CD4-positive, alpha-beta memory T cell (primary cell): ENCODE results near the gene PCDHGB1. TPM values are rescaled to one million over a fixed set of nuclear protein-coding genes. Genes with fewer than 3 reads are reported as not detected.

Source experiments
- CTCF ChIA-PET: fragments of 350-600 bp; sonication (Branson Sonifier 250); formaldehyde crosslinking; loops from one replicate; lab custom pipeline; 2021; ENCODE audit warnings: inconsistent platforms; ENCODE audit not compliant: partially characterized antibody; lab: Charles Lee
- POLR2A ChIA-PET: fragments of 350-600 bp; sonication (Branson Sonifier 250); formaldehyde crosslinking; loops from one replicate; lab custom pipeline; 2021; ENCODE audit not compliant: partially characterized antibody; lab: Charles Lee
- DNase-seq, 5 donors: peaks; one replicate each; pipeline versions ENCODE4 v3.0.0 to v3.0.0-alpha.2; 2020 to 2022; ENCODE audit warnings: mixed read lengths in 1 of 5
- H3K27ac ChIP-seq: one replicate; pipeline ENCODE4 v1.7.0; 2013; ENCODE audit warnings: low read depth, low read length
- H3K27me3 ChIP-seq: 2 replicates; pipeline ENCODE4 v1.7.0; 2013; ENCODE audit warnings: mild to moderate bottlenecking, low read length, moderate library complexity; ENCODE audit not compliant: insufficient read depth
- H3K36me3 ChIP-seq: 2 replicates; pipeline ENCODE4 v1.7.0; 2013; ENCODE audit warnings: mild to moderate bottlenecking, low read length, moderate library complexity; ENCODE audit not compliant: insufficient read depth
- H3K4me1 ChIP-seq: 2 replicates; pipeline ENCODE4 v1.7.0; 2013; ENCODE audit warnings: mild to moderate bottlenecking, low read length, moderate library complexity; ENCODE audit not compliant: insufficient read depth
- H3K4me3 ChIP-seq, 2 donors: one replicate each; pipeline ENCODE4 v1.7.0; 2013; ENCODE audit warnings: low read length in 2 of 2, mild to moderate bottlenecking in 1 of 2
- H3K9me3 ChIP-seq, 2 donors: one replicate each; pipeline ENCODE4 v1.7.0; 2013; ENCODE audit warnings: low read length in 2 of 2, control low read depth in 1 of 2; ENCODE audit not compliant: control insufficient read depth in 1 of 2
- H3K27ac Mint-ChIP-seq, 7 donors: one replicate each; pipeline ENCODE4 v1.8.0; 2020 to 2021; ENCODE audit warnings: mixed read lengths in 7 of 7, mild to moderate bottlenecking in 6 of 7, inconsistent platforms in 3 of 7, moderate library complexity in 3 of 7
- H3K27me3 Mint-ChIP-seq, 2 donors: one replicate each; pipeline ENCODE4 v1.8.0; 2020 to 2021; ENCODE audit warnings: mixed read lengths in 2 of 2
- H3K36me3 Mint-ChIP-seq, 2 donors: one replicate each; pipeline ENCODE4 v1.8.0; 2020 to 2021; ENCODE audit warnings: mixed read lengths in 2 of 2, inconsistent platforms in 1 of 2, mild to moderate bottlenecking in 1 of 2
- H3K4me1 Mint-ChIP-seq, 4 donors: one replicate each; pipeline ENCODE4 v1.8.0; 2020 to 2021; ENCODE audit warnings: mixed read lengths in 4 of 4, mild to moderate bottlenecking in 1 of 4
- H3K4me3 Mint-ChIP-seq, 8 donors: one replicate each; pipeline ENCODE4 v1.8.0; 2020 to 2021; ENCODE audit warnings: mixed read lengths in 8 of 8, mild to moderate bottlenecking in 7 of 8, moderate library complexity in 6 of 8, inconsistent platforms in 3 of 8
- H3K9me3 Mint-ChIP-seq, 8 donors: one replicate each; pipeline ENCODE4 v1.8.0; 2020 to 2021; ENCODE audit warnings: mixed read lengths in 8 of 8, mild to moderate bottlenecking in 5 of 8, inconsistent platforms in 3 of 8, moderate library complexity in 1 of 8
- intact Hi-C: fragments of 100-400 bp; cut with micrococcal nuclease; formaldehyde crosslinking; loops from one replicate; pipeline ENCODE4 v1.15.1; 2023
- polyA plus RNA-seq, 2 donors: library from polyadenylated mRNA; unstranded; fragments of 300-500 nt; fragmentation: Illumina TruSeq; gene quantifications; one replicate each; pipeline ENCODE4 v1.2.3, GENCODE V29; 2021
- total RNA-seq, 2 experiments: library from RNA; stranded (reverse); gene quantifications; one replicate each; pipeline ENCODE4 v1.2.3, GENCODE V29; 2021

The PCDHGB1 gene
- total and polyA plus RNA-seq, 4 experiments from 2014 or later = 0.17 to 0.26 TPM; not detected in 2

GRCh38 chr5:141319699-141320098 lies 30.2 kb upstream of the PCDHGB1 start:
- H3K36me3 Mint-ChIP-seq = peaks cover 47 to 48% of the 10 kb centered on the region in 2 donors
- Histone ChIP-seq H3K4me3 (peak overlapping the region; percentile 54 to 77), H3K27ac (no peak overlapping the region), H3K9me3 (peaks cover 19 to 39% of the 10 kb centered on the region in 2 donors), H3K36me3 (peaks cover 19% of the 10 kb centered on the region), H3K27me3 (no peaks in the 10 kb centered on the region), H3K4me1 (peaks cover 15% of the 10 kb centered on the region)
- POLR2A ChIA-PET = interaction anchor here (0.6 to 2.6 kb wide), 15 partner anchors 9 to 918 kb away, joined by 3 to 27 read pairs (median 6); partner anchors contain the start of genes ANKHD1, DIAPH1, HDAC3 and IK
- peaks cover 14 to 83% (median 73%) of the 10 kb centered on the region in 8 donors for H3K9me3 Mint-ChIP-seq
- H3K4me1 Mint-ChIP-seq = peaks cover 21 to 32% (median 28%) of the 10 kb centered on the region in 4 donors
- intact Hi-C loops = loop anchor here (1.0 to 10.0 kb wide), 9 partner anchors 95 to 1215 kb away; partner anchors contain the start of genes ANKHD1, DIAPH1, PCDHGA10 and PCDHGB7
- DNase-seq = no peak
- peaks cover 0 to 2% of the 10 kb centered on the region in 2 donors for H3K27me3 Mint-ChIP-seq
- H3K4me3 Mint-ChIP-seq = peak overlapping the region; percentile 90 to 99 (median 98)
- H3K27ac Mint-ChIP-seq = peak overlapping the region in 5 of 7 donors; percentile 93 to 100 (median 99)
- CTCF ChIA-PET = interaction anchor here (0.7 to 4.8 kb wide), 18 partner anchors 8 to 609 kb away, joined by 3 to 38 read pairs (median 4); partner anchors contain the start of genes PCDHGA1, PCDHGA10, PCDHGA11 and PCDHGB1

GRCh38 chr5:141320225-141321169 lies 29.4 kb upstream of the PCDHGB1 start, which contains the start of gene TAF7:
TSS of gene TAF7 (minus strand) at chr5:141320784. CDS start at chr5:141320044, 740 bp downstream.
- peak within 1 kb of the TSS; percentile 54 to 77 for H3K4me3 ChIP-seq
- Mint-ChIP-seq H3K27ac (peak within 1 kb of the TSS; percentile 93 to 100 (median 97)), H3K27me3 (peaks cover 0 to 2% of the 10 kb centered on the region in 2 donors), H3K4me1 (peaks cover 20 to 32% (median 26%) of the 10 kb centered on the region in 4 donors), H3K4me3 (peak within 1 kb of the TSS; percentile 90 to 99 (median 98)), H3K36me3 (peaks cover 39 to 40% of the 10 kb centered on the region in 2 donors), H3K9me3 (peaks cover 10 to 75% (median 67%) of the 10 kb centered on the region in 8 donors)
- H3K4me1 ChIP-seq = peaks cover 15% of the 10 kb centered on the region
- ChIA-PET POLR2A (interaction anchor here (0.5 to 2.6 kb wide), 22 partner anchors 8 to 1386 kb away, joined by 3 to 27 read pairs (median 5); partner anchors contain the start of genes ANKHD1, DIAPH1, HDAC3 and IK), CTCF (interaction anchor here (0.6 to 4.8 kb wide), 22 partner anchors 9 to 610 kb away, joined by 3 to 38 read pairs (median 4); partner anchors contain the start of genes PCDHB14, PCDHGA1, PCDHGA10 and PCDHGA11)
- H3K36me3 ChIP-seq = peaks cover 19% of the 10 kb centered on the region
- no peaks in the 10 kb centered on the region for H3K27me3 ChIP-seq
- peak; percentile 92 to 93 (median 93) for DNase-seq
- peaks cover 19 to 31% of the 10 kb centered on the region in 2 donors for H3K9me3 ChIP-seq
- intact Hi-C loops = loop anchor here (1.0 to 10.0 kb wide), 9 partner anchors 94 to 1216 kb away; partner anchors contain the start of genes ANKHD1, DIAPH1, PCDHGA10 and PCDHGB7
- H3K27ac ChIP-seq = peak within 1 kb of the TSS; percentile 97

GRCh38 chr5:141322261-141322660 lies 27.6 kb upstream of the PCDHGB1 start:
- H3K36me3 ChIP-seq = peaks cover 19% of the 10 kb centered on the region
- Mint-ChIP-seq H3K9me3 (peaks cover 9 to 71% (median 62%) of the 10 kb centered on the region in 8 donors), H3K4me3 (peak overlapping the region in 3 of 8 donors; percentile 13 to 54 (median 53)), H3K4me1 (peaks cover 22 to 43% (median 31%) of the 10 kb centered on the region in 4 donors), H3K27ac (peak overlapping the region in 1 of 7 donors; percentile 93), H3K27me3 (peaks cover 8 to 11% of the 10 kb centered on the region in 2 donors), H3K36me3 (peaks cover 36 to 43% of the 10 kb centered on the region in 2 donors)
- no peak for DNase-seq
- no peak overlapping the region for H3K27ac ChIP-seq
- POLR2A ChIA-PET = no interaction called here
- H3K4me3 ChIP-seq = no peak overlapping the region
- no peaks in the 10 kb centered on the region for H3K27me3 ChIP-seq
- H3K9me3 ChIP-seq = peaks cover 19 to 28% of the 10 kb centered on the region in 2 donors
- CTCF ChIA-PET = interaction anchor here (1.0 kb wide), 1 partner anchor 190 kb away, joined by 3 read pairs; no protein-coding TSS in a partner anchor
- H3K4me1 ChIP-seq = peaks cover 15% of the 10 kb centered on the region
- intact Hi-C loops = loop anchor here (5.0 to 10.0 kb wide), 3 partner anchors 93 to 1217 kb away; partner anchors contain the start of genes PCDHGA10 and PCDHGB7

- Mint-ChIP-seq H3K36me3 (peaks cover 8 to 17% of the 10 kb centered on the region in 2 donors), H3K27me3 (peaks cover 23 to 28% of the 10 kb centered on the region in 2 donors), H3K4me1 (peaks cover 5 to 11% (median 8%) of the 10 kb centered on the region in 4 donors), H3K9me3 (peaks cover 0 to 65% (median 52%) of the 10 kb centered on the region in 8 donors), H3K4me3 (peak overlapping the region; percentile 91 to 97 (median 94)), H3K27ac (peak overlapping the region; percentile 36 to 98 (median 94))
- Histone ChIP-seq H3K27ac (peak overlapping the region; percentile 37), H3K4me3 (peak overlapping the region; percentile 26 to 50), H3K4me1 (peaks cover 2% of the 10 kb centered on the region), H3K36me3 (no peaks in the 10 kb centered on the region), H3K27me3 (no peaks in the 10 kb centered on the region), H3K9me3 (peaks cover 0 to 10% of the 10 kb centered on the region in 2 donors)
- intact Hi-C loops = loop anchor here (1.0 to 10.0 kb wide), 5 partner anchors 89 to 1221 kb away; partner anchors contain the start of genes PCDHGA10 and PCDHGB7
- POLR2A ChIA-PET = no interaction called here
- CTCF ChIA-PET = interaction anchor here (0.6 to 4.2 kb wide), 11 partner anchors 10 to 241 kb away, joined by 3 to 20 read pairs (median 3); no protein-coding TSS in a partner anchor
- peak; percentile 67 to 80 (median 71) for DNase-seq
Observed at GRCh38 chr5:141326088-141326854, 23.6 kb upstream of the PCDHGB1 start.

- ChIA-PET CTCF (interaction anchor here (0.6 to 4.4 kb wide), 6 partner anchors 9 to 207 kb away, joined by 3 to 29 read pairs (median 6); partner anchors contain the start of gene TAF7), POLR2A (interaction anchor here (1.4 kb wide), 1 partner anchor 8 kb away, joined by 8 read pairs; the partner anchor contains the start of gene TAF7)
- Histone ChIP-seq H3K27me3 (no peaks in the 10 kb centered on the region), H3K9me3 (peaks cover 0 to 8% of the 10 kb centered on the region in 2 donors), H3K4me1 (no peaks in the 10 kb centered on the region), H3K27ac (no peak overlapping the region), H3K36me3 (no peaks in the 10 kb centered on the region), H3K4me3 (no peak overlapping the region)
- Mint-ChIP-seq H3K4me1 (peaks cover 5 to 11% (median 6%) of the 10 kb centered on the region in 4 donors), H3K4me3 (no peak overlapping the region), H3K9me3 (peaks cover 2 to 66% (median 52%) of the 10 kb centered on the region in 8 donors), H3K27me3 (peaks cover 35 to 37% of the 10 kb centered on the region in 2 donors), H3K36me3 (peaks cover 11 to 16% of the 10 kb centered on the region in 2 donors), H3K27ac (no peak overlapping the region)
- no peak for DNase-seq
- intact Hi-C loops = loop anchor here (10.0 kb wide), 2 partner anchors 87 to 1223 kb away; partner anchors contain the start of genes PCDHGA10 and PCDHGB7
Observed at GRCh38 chr5:141328231-141328630, 21.7 kb upstream of the PCDHGB1 start.
